Measurements from ENCODE around the gene PKP4. TPM values are rescaled to one million over a fixed set of nuclear protein-coding genes. Genes with fewer than 3 reads are reported as not detected.
"Not testable (repeated sequence)": the region's sequence is repeated elsewhere in the genome, so short reads cannot be mapped to it uniquely, and the experiment has no call there.

The PKP4 gene
- total RNA-seq, 2 donors from 2014 or later: 43.7 to 67.3 TPM

DNA sequence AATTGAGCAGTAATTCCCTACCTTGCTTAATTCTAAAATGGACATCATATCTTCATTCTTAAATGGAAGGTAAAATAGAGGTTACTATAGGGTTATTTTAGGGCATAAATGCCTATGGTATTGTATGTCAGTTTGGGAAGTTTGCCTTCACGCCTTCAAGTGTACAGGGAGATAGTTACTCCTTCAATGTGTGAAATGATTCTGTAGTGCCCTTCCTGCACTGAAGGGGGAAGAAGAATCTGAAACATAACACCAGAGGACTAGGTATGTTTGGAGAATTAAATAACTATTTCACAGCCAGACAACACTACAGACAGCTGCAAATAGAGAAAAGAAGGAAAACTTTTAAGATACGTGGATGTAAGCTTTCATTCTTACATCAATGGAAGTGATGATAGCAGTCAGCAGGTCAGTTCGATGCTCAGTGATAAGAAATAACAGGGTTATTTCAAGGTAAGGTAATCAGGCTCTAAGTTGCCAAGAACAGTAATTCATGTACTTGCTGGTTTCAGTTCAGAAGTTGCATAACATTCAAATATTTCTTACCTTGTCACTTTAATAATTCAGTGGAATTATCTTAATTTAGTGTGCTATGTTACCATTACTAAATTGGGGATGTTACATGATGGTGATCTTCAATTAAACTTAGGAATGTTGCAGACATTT is 4.0 kb downstream of the PKP4 start:
- Histone ChIP-seq H3K9ac (ENCODE audit: low read depth in 2 of 2, low read length in 2 of 2) (no peak overlapping the region), H3K4me3 (no peak overlapping the region), H3K27me3 (no peaks in the 10 kb centered on the region), H3K36me3 (no peaks in the 10 kb centered on the region), H3K27ac (no peak overlapping the region), H3K4me1 (no peaks in the 10 kb centered on the region), H3K9me3 (no peaks in the 10 kb centered on the region)
- no peak for DNase-seq
- intact Hi-C loops (cut with DNase I): loop anchor here (10.0 kb wide), 1 partner anchor 416 kb away; no protein-coding TSS in a partner anchor
- TF ChIP-seq, protein P1, sequence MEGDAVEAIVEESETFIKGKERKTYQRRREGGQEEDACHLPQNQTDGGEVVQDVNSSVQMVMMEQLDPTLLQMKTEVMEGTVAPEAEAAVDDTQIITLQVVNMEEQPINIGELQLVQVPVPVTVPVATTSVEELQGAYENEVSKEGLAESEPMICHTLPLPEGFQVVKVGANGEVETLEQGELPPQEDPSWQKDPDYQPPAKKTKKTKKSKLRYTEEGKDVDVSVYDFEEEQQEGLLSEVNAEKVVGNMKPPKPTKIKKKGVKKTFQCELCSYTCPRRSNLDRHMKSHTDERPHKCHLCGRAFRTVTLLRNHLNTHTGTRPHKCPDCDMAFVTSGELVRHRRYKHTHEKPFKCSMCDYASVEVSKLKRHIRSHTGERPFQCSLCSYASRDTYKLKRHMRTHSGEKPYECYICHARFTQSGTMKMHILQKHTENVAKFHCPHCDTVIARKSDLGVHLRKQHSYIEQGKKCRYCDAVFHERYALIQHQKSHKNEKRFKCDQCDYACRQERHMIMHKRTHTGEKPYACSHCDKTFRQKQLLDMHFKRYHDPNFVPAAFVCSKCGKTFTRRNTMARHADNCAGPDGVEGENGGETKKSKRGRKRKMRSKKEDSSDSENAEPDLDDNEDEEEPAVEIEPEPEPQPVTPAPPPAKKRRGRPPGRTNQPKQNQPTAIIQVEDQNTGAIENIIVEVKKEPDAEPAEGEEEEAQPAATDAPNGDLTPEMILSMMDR (IDR thresholded peaks at IDR 0.05): no peak

DNA sequence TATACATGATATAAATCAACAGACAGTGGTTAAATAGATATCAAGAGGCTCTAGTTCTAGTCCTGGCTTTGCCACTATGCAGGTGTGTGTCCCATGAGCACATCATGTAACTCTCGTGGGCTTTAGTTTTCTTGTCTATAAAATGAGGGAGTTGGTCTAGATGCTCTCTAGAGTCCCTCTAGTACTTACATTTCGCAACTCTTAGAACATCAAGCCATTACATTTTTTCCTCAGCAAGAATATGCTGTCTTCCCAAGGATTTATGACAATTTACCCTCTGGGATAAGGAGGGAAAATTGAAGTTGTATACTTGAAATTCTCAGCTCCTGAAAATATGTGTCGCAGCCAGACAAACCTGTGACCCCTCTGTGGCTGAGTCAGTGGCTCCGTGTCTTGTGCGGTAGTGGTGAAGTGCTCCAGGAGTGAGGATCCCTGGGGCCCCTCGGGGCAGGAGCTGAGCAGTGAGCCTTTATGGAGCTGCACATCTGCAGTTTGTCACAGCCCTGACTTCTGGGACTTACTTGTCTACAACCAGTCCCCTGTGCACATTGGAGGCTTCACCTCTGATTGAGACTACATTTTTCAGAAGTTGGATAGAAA is 6.8 kb downstream of the PKP4 start:
- no peaks in the 10 kb centered on the region for H3K4me1 ChIP-seq
- no peak overlapping the region for H3K27ac ChIP-seq
- H3K9me3 ChIP-seq: no peaks in the 10 kb centered on the region
- intact Hi-C loops (cut with DNase I): loop anchor here (10.0 kb wide), 1 partner anchor 419 kb away; no protein-coding TSS in a partner anchor
- DNase-seq: no peak
- no peak overlapping the region for H3K4me3 ChIP-seq
- no peaks in the 10 kb centered on the region for H3K36me3 ChIP-seq
- H3K9ac ChIP-seq (ENCODE audit: low read depth in 2 of 2, low read length in 2 of 2): no peak overlapping the region
- TF ChIP-seq, protein P1 (IDR thresholded peaks at IDR 0.05): no peak
- H3K27me3 ChIP-seq: no peaks in the 10 kb centered on the region

GRCh38 chr2:158464426-158465281 is 7.9 kb downstream of the PKP4 start:
- Histone ChIP-seq H3K27ac (no peak overlapping the region), H3K27me3 (no peaks in the 10 kb centered on the region), H3K9me3 (no peaks in the 10 kb centered on the region), H3K4me3 (no peak overlapping the region), H3K4me1 (no peaks in the 10 kb centered on the region), H3K9ac (ENCODE audit: low read depth in 2 of 2, low read length in 2 of 2) (no peak overlapping the region), H3K36me3 (no peaks in the 10 kb centered on the region)
- intact Hi-C loops (cut with DNase I): loop anchor here (10.0 kb wide), 1 partner anchor 420 kb away; no protein-coding TSS in a partner anchor
- no peak for DNase-seq
- TF ChIP-seq, protein P1 (IDR thresholded peaks at IDR 0.05): peak; percentile 32

DNA sequence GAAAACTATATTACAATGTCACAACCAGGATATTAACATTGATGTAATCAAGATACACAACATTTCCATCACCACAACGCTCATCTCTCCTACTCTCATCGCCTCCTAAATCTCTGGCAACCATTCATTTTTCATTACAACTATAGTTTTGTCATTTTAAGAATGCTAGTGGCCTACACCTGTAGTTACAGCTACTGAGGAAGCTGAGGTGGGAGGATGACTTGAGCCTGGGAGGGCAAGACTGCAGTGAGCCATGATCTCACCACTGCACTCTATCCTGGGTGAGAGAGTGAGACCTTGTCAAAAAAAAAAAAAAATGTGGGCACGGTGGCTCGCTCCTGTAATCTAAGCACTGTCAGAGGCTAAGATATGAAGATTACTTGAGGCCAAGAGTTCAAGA is 10.5 kb downstream of the PKP4 start:
- no peak for DNase-seq
- Histone ChIP-seq H3K27me3 (no peaks in the 10 kb centered on the region), H3K9ac (ENCODE audit: low read depth in 2 of 2, low read length in 2 of 2) (no peak overlapping the region), H3K36me3 (no peaks in the 10 kb centered on the region), H3K9me3 (no peaks in the 10 kb centered on the region), H3K27ac (no peak overlapping the region), H3K4me1 (no peaks in the 10 kb centered on the region), H3K4me3 (no peak overlapping the region)
- TF ChIP-seq, protein P1 (IDR thresholded peaks at IDR 0.05): no peak
- intact Hi-C loops (cut with DNase I): loop anchor here (10.0 kb wide), 1 partner anchor 422 kb away; no protein-coding TSS in a partner anchor

- H3K4me3 ChIP-seq; DNase-seq; H3K9ac ChIP-seq (ENCODE audit: low read depth in 2 of 2, low read length in 2 of 2); intact Hi-C loops (cut with DNase I); H3K27ac ChIP-seq; H3K27me3 ChIP-seq; H3K36me3 ChIP-seq; H3K4me1 ChIP-seq; H3K9me3 ChIP-seq: not testable (repeated sequence)
Observed at GRCh38 chr2:158472829-158473228, 16.1 kb downstream of the PKP4 start.

- H3K27me3 ChIP-seq; H3K4me3 ChIP-seq; H3K4me1 ChIP-seq; H3K9me3 ChIP-seq; intact Hi-C loops (cut with DNase I); H3K9ac ChIP-seq (ENCODE audit: low read depth in 2 of 2, low read length in 2 of 2); H3K36me3 ChIP-seq; DNase-seq; H3K27ac ChIP-seq: not testable (repeated sequence)
Observed at GRCh38 chr2:158473300-158473699, 16.5 kb downstream of the PKP4 start.

Data from colonic mucosa (tissue), 4 donors.